HL-60/S4 treated with phorbol 12-myristate 13-acetate at 8.2 ng/mL for 4 days and 3 days (cell line): ENCODE results near the gene AP3S2.
"Not testable (repeated sequence)": the region's sequence is repeated elsewhere in the genome, so short reads cannot be mapped to it uniquely, and the experiment has no call there.

Source experiments
- in situ Hi-C: fragments of 300-500 bp; cut with MboI; formaldehyde crosslinking; loops from 2 replicates; pipeline ENCODE4 v1.15.0; 2022; ENCODE audit warnings: low sequenced_read_pairs

Gene AP3S2

DNA sequence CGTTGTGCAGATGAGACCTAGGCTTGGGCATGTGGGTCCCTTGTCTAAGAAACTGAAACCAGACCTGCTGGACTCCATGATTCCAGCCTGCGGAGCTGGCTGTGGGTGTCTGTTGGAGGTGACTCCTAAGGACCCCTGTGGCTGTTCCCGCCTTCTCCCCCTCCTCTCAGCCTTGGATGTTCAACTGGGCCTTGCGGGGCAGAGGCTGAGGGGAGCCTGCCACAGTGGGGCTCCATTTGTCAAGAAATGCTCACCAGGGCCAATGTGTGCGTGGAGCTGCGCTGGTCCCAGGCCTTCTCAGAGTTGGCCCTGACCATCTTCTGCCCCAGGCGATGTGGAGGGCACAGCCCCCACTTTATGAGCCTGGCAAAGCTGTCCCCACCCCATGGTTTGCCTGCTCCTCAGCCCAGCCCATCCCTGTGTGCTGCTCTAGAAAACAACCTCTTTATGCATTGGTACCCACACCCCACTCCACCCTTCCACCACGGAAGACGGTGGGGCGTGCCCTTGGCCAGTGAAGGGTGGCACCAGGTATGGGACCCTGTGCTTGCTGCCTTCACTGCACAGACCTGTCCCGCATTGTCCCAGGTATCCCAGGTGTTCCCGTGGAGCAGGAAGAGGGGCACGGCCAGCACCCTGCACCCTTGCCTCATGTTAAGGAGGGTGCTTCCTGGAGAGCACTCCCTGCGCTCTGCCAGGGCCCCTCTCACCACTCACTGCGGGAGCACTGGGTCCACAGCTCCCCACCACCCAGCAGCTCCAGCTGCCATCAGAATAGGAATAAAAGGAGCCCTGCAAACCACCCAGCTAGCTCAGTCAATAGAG, 109.7 kb downstream of the AP3S2 start:
- in situ Hi-C loops, result no loop called here

DNA sequence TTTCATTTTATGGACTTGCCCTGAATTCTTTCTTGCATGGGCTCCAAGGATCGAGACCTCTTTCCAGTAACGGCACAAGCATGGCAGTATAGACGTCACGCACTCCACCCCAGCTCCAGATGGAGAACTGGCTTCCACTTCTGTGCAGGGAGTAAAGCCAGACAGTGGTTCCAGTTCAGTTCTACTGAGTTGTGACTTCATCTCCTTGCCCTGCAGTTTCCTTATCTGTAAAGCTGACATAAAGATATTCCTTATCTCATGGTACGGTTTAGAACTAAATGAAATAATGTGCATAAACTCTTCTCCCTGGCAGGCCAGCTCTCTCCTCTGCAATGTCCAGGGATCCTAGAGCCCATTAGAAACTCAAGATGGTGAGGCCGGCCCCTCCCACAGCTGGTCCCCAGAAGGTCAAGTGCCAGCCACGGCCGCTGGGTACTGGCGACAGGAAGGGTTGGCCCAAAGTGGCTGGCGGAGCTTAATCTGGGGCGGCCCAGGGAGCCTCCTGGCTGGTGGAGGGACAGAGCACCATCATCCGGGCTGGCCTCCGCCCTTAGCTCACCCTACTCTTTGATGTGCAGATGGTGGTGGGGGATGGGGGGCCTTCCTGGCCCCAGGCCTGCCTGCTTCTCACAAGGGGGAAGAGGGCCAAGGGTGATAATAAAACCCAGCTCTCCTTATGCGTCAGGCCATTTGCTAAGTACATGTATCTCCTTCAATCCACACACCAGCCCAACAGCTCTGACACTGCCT, 110.5 kb downstream of the AP3S2 start:
- in situ Hi-C loops, result no loop called here

DNA sequence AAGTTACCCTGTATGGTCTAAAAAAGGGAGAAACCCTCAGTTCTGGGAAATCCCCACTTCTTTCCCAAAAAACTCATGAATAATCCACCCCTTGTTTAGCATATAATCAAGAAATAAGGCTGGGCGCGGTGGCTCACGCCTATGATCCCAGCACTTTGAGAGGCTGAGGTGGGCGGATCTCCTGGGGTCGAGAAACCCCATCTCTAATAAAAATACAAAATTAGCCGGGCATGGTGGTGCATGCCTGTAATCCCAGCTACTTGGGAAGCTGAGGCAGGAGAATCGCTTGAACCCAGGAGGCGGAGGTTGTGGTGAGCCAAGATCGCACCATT, 111.2 kb downstream of the AP3S2 start:
- in situ Hi-C loops, result not testable (repeated sequence)

DNA sequence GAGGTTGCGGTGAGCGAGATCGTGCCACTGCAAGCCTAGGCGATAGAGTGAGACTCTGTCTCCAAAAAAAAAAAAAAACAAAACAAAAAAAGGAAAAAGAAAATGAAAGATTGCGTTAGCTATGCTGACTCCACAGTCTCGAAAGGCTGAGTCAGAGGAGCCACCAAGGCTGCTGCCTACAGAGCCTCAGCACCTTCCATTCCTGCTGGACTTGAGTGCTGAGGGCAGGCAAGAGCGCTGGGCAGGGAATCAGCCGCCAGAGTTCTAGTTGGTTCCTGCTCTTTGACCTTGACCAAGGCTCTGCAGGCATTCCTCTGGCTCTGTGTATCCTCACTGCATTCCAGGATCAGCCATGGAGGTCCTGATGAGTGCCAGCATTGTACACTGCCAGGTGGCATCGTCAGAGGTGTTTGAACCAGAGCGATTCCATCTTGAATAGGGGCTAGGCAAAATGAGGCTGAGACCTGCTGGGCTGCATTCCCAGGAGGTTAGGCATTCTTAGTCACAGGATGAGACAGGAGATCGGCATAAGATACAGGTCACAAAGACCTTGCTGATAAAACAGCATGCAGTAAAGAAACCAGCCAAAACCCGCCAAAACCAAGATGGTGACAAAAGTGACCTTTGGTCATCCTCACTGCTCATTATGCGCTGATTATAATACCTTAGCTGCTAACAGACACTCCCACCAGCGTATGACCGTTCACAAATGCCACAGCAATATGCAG, 111.7 kb downstream of the AP3S2 start:
- in situ Hi-C loops, result no loop called here

DNA sequence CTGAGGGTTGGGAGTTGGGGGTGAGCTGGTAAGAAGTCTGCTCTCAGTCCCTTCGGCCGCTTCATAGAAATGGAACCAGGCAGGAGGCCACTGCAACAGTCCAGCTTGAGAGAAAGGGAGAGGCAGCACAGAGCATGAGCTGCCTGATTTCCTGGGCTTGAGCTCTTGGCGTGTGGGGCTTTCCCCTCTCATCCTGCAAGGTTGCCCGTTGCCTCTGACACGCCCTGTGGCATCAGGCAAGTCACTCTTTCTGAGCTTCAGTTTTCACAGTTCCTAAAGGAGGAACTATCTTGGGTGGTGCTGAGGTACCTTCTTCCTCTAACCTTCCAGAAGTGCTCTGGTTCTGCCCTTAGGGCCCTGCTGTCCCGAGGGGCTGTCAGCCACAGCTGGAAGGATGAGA, 112.7 kb downstream of the AP3S2 start:
- in situ Hi-C loops, result no loop called here

DNA sequence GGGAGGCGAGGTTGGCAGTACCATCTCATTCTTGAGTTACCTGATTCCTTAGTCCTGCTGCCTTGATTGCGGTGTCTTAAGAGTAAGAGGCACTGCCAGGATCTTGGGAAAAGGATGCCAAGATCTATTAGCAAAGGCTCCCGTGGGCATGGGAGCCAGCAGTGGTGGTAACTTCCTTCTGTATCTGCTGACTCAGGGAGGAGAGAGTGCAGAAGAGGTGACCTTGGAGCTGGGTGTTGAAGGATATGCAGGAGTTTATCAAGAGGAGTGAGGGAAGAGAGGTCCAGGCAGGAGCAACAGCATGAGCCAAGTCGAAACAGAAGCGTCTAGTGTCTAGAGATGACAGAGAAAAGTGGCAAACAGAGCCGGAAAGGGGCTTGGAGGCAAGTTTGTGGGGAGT, 113.2 kb downstream of the AP3S2 start:
- in situ Hi-C loops, result no loop called here
